Measurements from ENCODE around the gene B4GALT3.

B4GALT3 gene

DNA sequence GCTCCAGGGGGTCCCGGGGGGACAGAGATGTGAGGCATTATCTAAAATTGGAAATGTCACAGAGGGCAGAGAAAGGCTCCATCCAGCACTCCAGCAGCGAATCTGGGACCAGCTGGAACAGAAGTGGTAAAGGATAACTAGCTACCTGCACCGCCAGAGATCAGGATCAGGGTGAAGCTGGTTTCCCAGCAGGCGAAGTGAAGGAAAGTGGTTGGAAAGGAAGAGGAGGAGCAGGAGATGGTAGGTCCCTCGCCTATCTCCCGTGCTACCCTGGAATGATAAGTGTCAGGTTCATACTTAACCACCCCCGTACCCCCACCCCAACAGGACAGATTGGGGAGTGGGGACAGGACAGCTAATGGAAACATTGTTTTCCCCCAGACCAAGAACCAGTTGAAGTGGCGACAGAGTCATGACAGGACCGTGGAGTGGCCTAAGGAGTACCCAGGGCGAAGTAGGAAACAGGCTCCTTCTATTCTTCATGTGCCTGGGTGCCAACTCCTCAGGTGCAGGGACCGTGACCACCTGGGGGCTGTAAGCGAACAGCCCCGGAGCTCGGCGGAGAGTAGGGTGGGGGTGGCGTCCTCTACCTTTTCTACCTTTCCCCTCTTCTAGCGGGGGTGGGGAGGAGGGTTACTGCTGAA is 717 bp downstream of the B4GALT3 start:
- in situ Hi-C loops (cut with HindIII; ENCODE audit: low sequenced_read_pairs): no loop called here
- DNase-seq (ENCODE audit: low read depth): no peak
- peak overlapping the region; percentile 96 for H3K4me3 ChIP-seq (ENCODE audit: low read depth, low read length)
- TF ChIP-seq, protein P1, sequence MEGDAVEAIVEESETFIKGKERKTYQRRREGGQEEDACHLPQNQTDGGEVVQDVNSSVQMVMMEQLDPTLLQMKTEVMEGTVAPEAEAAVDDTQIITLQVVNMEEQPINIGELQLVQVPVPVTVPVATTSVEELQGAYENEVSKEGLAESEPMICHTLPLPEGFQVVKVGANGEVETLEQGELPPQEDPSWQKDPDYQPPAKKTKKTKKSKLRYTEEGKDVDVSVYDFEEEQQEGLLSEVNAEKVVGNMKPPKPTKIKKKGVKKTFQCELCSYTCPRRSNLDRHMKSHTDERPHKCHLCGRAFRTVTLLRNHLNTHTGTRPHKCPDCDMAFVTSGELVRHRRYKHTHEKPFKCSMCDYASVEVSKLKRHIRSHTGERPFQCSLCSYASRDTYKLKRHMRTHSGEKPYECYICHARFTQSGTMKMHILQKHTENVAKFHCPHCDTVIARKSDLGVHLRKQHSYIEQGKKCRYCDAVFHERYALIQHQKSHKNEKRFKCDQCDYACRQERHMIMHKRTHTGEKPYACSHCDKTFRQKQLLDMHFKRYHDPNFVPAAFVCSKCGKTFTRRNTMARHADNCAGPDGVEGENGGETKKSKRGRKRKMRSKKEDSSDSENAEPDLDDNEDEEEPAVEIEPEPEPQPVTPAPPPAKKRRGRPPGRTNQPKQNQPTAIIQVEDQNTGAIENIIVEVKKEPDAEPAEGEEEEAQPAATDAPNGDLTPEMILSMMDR (IDR thresholded peaks at IDR 0.05; ENCODE audit: low read depth, low read length, missing control alignments): no peak

DNA sequence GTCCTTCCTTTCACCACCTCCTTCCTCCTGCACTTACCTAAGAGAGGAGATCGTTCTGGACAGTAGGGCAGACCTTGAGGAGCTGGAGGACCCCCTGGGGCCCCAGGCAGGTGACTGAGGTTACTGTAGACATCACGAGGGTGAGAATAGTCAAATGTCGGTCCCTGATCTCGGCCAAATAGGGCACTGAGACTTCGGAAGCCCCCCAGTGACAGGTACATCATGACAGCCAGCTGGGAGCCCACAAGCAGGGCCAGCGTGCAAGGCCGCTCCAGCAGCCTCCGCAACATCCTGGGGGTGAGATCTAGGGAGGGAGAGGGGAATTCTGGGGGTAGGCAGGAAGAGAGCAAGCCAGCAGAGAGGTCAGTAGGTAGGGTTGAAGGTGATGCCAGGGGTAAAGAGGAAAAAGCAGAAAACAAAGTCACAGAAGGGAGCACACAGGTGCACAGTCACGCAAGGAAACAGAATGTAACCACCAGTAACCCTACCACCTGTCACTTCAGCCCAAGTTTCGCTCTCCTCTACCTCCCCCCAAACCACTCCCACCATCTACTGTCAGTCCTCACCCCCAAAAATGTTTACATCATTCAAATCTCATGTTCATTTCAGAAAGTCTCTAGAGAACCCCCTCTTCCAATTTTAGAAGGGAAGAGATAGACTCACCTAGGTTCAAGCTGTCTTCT is 1.4 kb downstream of the B4GALT3 start:
- in situ Hi-C loops (cut with HindIII; ENCODE audit: low sequenced_read_pairs): no loop called here
- peak overlapping the region; percentile 96 for H3K4me3 ChIP-seq (ENCODE audit: low read depth, low read length)
- TF ChIP-seq, protein P1 (IDR thresholded peaks at IDR 0.05; ENCODE audit: low read depth, low read length, missing control alignments): no peak
- DNase-seq (ENCODE audit: low read depth): no peak

DNA sequence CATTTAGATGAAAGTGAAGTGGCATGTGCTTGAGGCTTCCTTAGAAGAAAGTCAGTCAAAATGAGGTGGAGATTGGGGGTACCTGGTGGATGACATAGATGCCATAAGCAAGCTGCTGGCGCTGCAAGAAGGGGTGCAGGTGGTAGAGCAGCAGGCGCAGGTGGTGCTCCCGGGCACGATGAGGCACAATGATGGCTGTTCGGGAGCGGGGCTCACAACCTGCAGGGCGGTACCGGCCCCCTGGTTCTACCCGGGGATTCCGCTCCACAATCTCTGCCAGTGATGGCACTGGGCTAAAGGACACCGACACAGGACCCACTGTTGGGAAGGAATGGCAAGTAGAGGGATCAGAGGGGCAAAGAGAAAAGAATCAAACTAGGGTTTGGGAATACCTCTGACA is 2.4 kb downstream of the B4GALT3 start:
- in situ Hi-C loops (cut with HindIII; ENCODE audit: low sequenced_read_pairs): no loop called here
- H3K4me3 ChIP-seq (ENCODE audit: low read depth, low read length): no peak overlapping the region
- DNase-seq (ENCODE audit: low read depth): no peak
- TF ChIP-seq, protein P1 (IDR thresholded peaks at IDR 0.05; ENCODE audit: low read depth, low read length, missing control alignments): no peak

DNA sequence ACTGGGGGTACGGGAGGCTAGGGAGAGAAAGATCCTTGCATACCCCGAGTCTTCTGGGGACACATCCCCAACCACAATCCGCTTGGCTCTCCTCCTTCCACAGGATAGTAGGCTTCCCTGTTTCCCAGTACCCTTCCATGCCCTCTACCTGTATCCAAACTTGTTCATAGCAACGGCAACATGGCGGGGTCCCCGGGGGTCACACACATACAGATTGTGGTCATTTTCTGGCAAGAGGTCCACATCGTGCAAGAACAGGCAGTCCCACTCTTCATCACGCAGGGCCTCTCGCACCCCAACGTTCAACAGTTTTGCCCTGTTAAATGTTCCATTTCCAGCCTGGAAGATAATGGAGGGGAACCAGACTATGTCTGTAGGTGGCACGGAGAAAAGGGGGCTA is 3.6 kb downstream of the B4GALT3 start:
- TF ChIP-seq, protein P1 (IDR thresholded peaks at IDR 0.05; ENCODE audit: low read depth, low read length, missing control alignments): no peak
- no peak for DNase-seq (ENCODE audit: low read depth)
- no peak overlapping the region for H3K4me3 ChIP-seq (ENCODE audit: low read depth, low read length)
- in situ Hi-C loops (cut with HindIII; ENCODE audit: low sequenced_read_pairs): no loop called here

DNA sequence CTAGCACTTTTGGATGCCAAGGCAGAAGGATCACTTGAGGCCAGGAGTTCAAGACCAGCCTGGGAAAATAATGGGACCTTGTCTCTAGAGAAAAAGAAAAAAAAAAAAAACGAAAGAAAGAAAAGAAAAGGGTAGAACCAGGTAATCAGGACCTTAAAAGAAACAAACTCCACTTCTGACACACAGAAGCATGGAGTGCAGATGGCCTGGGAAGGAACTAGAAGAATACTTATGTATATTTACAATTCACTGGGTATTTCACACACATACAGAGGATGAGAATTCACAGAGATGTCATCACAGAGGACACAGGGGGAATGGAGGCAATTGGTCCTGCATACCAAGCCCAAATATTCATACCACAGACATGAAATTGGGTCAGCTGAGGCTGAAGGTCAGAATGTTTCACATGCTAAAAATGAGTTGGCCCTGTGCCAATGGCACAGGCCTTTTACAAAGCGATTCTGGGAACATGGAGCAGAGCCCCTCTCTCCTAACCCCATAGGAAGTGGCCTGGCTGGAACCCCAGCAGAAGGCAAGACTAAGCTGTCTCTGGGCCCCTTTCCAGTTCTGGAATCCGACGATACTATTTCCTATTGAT is 4.4 kb downstream of the B4GALT3 start:
- TF ChIP-seq, protein P1 (IDR thresholded peaks at IDR 0.05; ENCODE audit: low read depth, low read length, missing control alignments): no peak
- peak; percentile 79 for DNase-seq (ENCODE audit: low read depth)
- in situ Hi-C loops (cut with HindIII; ENCODE audit: low sequenced_read_pairs): no loop called here
- no peak overlapping the region for H3K4me3 ChIP-seq (ENCODE audit: low read depth, low read length)

DNA sequence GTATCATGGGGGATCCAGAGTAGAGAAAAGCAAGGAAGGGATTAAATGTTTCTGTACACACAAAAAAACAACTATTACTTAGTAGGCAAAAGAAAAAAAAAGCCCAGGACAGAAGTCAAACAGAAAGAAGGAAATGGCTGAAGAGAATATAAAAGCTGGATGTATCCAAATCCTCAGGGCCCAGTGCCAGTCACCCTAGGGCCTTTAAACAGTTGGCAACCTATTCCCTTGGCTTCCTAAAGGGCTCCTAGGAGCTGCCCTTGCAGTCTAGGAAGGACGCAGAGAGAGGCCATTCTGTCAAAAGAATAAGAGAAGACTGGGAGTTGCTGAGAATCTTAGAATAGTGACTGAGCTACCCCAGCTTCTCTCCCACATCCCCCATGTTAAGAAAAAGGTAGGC is 5.0 kb downstream of the B4GALT3 start:
- TF ChIP-seq, protein P1 (IDR thresholded peaks at IDR 0.05; ENCODE audit: low read depth, low read length, missing control alignments): no peak
- in situ Hi-C loops (cut with HindIII; ENCODE audit: low sequenced_read_pairs): no loop called here
- DNase-seq (ENCODE audit: low read depth): no peak
- H3K4me3 ChIP-seq (ENCODE audit: low read depth, low read length): no peak overlapping the region

Measured in astrocyte of the cerebellum (primary cell).